ENCODE results near the gene OGFOD2.

- no peak for TF ChIP-seq POLR2A (IDR thresholded peaks at IDR 0.05)
- TF ChIP-seq, protein P1, sequence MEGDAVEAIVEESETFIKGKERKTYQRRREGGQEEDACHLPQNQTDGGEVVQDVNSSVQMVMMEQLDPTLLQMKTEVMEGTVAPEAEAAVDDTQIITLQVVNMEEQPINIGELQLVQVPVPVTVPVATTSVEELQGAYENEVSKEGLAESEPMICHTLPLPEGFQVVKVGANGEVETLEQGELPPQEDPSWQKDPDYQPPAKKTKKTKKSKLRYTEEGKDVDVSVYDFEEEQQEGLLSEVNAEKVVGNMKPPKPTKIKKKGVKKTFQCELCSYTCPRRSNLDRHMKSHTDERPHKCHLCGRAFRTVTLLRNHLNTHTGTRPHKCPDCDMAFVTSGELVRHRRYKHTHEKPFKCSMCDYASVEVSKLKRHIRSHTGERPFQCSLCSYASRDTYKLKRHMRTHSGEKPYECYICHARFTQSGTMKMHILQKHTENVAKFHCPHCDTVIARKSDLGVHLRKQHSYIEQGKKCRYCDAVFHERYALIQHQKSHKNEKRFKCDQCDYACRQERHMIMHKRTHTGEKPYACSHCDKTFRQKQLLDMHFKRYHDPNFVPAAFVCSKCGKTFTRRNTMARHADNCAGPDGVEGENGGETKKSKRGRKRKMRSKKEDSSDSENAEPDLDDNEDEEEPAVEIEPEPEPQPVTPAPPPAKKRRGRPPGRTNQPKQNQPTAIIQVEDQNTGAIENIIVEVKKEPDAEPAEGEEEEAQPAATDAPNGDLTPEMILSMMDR (IDR thresholded peaks at IDR 0.05 in 8 of 11, conservative IDR thresholded peaks at IDR 0.05 in 3 of 11), result no peak
These were observed 8.1 kb upstream of the OGFOD2 start for GRCh38 chr12:122966743-122967550.

Measured in spleen (tissue), 7 donors.